NT2/D1 (cell line): Measurements from ENCODE around the gene SHLD2.
"Not testable (repeated sequence)": the region's sequence is repeated elsewhere in the genome, so short reads cannot be mapped to it uniquely, and the experiment has no call there.

ENCODE experiments used
- SUZ12 ChIP-seq: IDR thresholded peaks from 2 replicates; pipeline ENCODE4 v1.6.1; 2011; ENCODE audit not compliant: insufficient read length, insufficient read depth; ENCODE audit errors: extremely low read depth
- YY1 ChIP-seq: IDR thresholded peaks from 2 replicates; pipeline ENCODE4 v1.6.1; 2011; ENCODE audit not compliant: insufficient read length, insufficient read depth
- ZNF274 ChIP-seq: IDR thresholded peaks from 2 replicates; pipeline ENCODE4 v1.6.1; 2011; ENCODE audit warnings: mild to moderate bottlenecking, low read depth, low read length

DNA sequence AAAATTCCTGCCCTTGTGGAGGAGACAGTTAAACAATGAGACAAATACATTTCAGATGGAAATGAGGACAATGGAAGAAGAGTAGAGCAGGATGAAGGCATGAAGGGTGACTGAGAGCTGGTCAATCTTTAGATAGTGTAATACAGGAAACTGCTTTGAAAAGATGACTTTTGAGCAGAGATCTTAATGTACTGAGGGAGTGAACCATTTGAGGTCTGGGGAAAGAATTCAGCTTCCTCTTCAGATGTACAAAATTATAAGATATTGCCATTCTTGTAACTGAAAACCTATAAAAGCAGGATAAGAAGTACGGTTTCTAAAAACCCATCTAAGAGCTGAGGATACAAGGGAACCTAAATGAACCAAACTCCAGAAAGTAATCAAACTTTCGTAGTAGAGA, 38.9 kb downstream of the SHLD2 start:
- TF ChIP-seq SUZ12, YY1, ZNF274: not testable (repeated sequence)
